SIG-M5 (cell line): ENCODE data around the gene ISYNA1.

Experiments
- DNase-seq: peaks from one replicate; lab custom pipeline; 2025; lab: John Stamatoyannopoulos, UW

ISYNA1 gene

GRCh38 chr19:18392417-18392816, 45.5 kb downstream of the ISYNA1 start:
- DNase-seq, result no peak

- DNase-seq, result no peak
These were observed 46.3 kb downstream of the ISYNA1 start for GRCh38 chr19:18391509-18392075.

DNA sequence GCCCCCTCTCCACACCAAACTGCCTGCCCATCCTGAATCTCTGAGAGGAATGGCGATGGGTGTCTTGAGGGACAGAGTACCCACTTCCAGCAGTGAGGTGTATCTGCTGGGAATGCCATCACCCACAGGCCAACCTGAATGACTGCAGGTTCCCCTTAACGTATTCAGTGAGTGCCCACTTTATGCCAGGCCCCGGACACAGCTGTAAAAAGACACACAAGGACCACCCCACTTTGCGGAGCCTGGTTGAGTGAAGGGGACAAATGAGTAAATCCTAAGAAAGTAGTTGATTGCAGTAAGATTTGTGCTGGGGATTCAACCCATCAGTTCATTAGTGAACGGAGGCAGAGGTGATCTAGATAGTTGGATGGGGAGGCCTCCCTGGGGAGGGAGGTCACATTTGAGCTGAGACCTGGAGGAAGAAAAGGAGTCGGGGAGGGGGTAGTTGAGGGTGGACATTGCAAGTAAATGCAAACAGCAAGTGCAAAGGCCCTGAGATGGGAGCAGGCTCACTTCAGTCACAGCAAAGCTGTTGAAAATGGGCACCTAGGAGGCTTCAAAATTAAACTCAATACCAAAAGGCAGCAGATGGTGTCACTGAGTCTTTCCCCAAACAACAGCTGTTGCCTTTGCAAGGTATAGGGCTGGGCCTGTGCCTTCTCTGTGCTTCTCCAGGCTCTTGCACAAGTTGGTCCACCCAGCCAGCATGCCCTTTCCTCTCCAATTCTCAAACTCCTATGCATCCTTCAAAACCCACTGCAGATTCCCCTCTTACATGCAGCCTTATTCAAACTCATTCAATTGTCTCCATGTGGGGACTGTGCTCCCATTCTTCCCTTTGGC, 47.6 kb downstream of the ISYNA1 start:
- DNase-seq, result no peak

- DNase-seq, result no peak
These were observed 48.2 kb downstream of the ISYNA1 start for GRCh38 chr19:18389726-18390064.

DNA sequence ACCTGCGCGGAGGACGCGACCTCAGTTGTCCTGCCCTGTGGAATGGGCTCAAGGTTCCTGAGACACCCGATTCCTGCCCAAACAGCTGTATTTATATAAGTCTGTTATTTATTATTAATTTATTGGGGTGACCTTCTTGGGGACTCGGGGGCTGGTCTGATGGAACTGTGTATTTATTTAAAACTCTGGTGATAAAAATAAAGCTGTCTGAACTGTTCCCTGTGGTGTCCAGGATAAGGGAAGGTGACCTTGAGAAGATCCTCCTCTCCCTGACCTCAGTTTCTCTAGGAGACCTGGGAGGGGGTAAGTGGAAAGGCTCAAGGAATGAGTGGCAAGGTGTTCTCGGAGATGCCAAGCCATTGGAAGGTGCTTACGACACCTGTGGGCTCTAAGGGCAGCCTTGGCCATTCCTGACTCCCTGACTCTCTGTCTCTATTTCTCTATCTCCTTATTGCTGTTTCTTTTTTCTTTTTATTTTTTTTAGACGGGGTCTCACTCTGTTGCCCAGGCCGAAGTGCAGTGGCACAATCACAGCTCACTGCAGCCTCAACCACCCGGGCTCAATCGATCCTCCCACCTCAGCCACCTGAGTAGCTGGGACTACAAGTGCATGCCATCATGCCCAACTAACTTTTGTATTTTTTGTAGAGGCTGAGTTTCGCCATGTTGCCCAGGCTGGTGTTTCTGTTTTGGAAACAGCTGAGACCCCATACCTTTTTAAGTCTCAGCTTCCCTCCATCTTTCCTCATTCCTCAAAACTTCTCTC, 48.8 kb downstream of the ISYNA1 start:
- DNase-seq, result no peak

- DNase-seq, result no peak
These were observed 49.6 kb downstream of the ISYNA1 start for GRCh38 chr19:18388100-18388959.

DNA sequence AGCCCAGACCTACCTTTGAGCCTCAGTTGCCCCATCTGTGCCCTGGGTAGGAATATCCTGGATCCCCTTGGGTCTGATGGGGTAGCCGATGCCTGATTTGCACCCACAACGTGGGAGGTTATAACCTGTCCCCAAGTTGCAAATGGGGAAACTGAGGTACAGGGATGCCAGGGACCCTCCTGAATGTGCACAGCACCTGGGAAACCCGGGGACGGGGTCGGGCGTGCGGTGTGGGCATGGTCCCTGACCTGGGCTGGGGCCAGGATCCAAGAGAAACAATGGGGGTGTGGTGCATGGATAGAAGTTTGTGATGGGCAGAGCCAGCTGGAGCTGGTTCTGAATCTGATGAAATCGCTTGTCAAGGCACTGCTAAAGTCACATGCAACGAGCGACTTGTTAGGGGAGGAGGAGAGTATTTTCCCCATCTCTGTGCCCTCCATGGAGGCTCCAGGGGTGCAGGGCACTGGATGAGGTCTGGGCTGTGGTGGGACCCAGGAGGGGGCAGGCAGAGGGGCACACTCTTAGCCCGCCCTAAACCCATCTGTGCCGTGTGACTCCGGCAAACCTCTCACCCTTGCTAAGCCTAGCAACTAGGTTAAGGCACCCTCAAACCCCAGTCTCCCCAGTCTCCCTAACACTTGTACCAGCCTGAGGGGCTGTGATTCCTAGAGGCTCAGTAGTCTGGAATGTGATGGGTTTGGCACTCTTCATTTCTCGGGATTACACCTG, 51.2 kb downstream of the ISYNA1 start:
- no peak for DNase-seq

GRCh38 chr19:18385675-18386542, 52.0 kb downstream of the ISYNA1 start, which contains the start of gene GDF15:
Gene GDF15, plus strand, starts transcription at chr19:18386158. Its CDS starts 32 bp downstream, at chr19:18386190.
- no peak for DNase-seq

GRCh38 chr19:18385359-18385674, 52.6 kb downstream of the ISYNA1 start:
- no peak for DNase-seq

DNA sequence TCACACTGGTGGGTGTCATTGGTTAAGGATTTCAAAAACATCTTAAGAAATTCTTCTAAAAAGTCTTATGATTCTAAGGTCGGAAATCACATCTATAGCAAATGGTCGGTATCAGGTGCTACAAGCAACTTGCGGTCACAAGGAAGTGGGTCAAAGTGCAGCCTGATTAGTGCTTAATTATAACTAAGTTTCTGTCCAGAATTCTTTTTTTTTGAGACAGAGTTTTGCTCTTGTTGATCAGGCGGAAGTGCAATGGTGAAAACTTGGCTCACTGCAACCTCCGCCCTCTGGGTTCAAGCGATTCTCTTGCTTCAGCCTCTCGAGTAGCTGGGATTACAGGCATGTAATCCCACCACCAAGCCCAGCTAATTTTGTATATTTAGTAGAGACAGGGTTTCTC, 53.2 kb downstream of the ISYNA1 start:
- no peak for DNase-seq
